Measurements from ENCODE around the gene CHCHD3. TPM values are rescaled to one million over a fixed set of nuclear protein-coding genes. Genes with fewer than 3 reads are reported as not detected.

The CHCHD3 gene
- polyA plus RNA-seq, 5 donors: 50.0 to 61.4 (median 50.9) TPM

GRCh38 chr7:132819648-132820047 lies 262.2 kb downstream of the CHCHD3 start:
- no peak for DNase-seq

- no peak for DNase-seq
Observed at GRCh38 chr7:132817949-132818348, 263.9 kb downstream of the CHCHD3 start.

- DNase-seq: no peak
Observed at GRCh38 chr7:132815696-132816311, 266.1 kb downstream of the CHCHD3 start.

- no peak for DNase-seq
Observed at GRCh38 chr7:132815130-132815529, 266.8 kb downstream of the CHCHD3 start.

GRCh38 chr7:132810561-132810960 lies 271.3 kb downstream of the CHCHD3 start:
- DNase-seq: no peak

- DNase-seq: no peak
Observed at GRCh38 chr7:132806834-132807233, 275.1 kb downstream of the CHCHD3 start.

GRCh38 chr7:132805766-132806165 lies 276.1 kb downstream of the CHCHD3 start:
- no peak for DNase-seq

GRCh38 chr7:132804849-132805485 lies 276.9 kb downstream of the CHCHD3 start:
- DNase-seq: no peak

- DNase-seq: no peak
Observed at GRCh38 chr7:132800522-132800921, 281.4 kb downstream of the CHCHD3 start.

- DNase-seq: no peak
Observed at GRCh38 chr7:132799081-132799413, 282.8 kb downstream of the CHCHD3 start.

- DNase-seq: no peak
Observed at GRCh38 chr7:132797152-132797551, 284.7 kb downstream of the CHCHD3 start.

GRCh38 chr7:132793474-132793873 lies 288.4 kb downstream of the CHCHD3 start:
- no peak for DNase-seq

GRCh38 chr7:132791036-132791435 lies 290.9 kb downstream of the CHCHD3 start:
- no peak for DNase-seq

GRCh38 chr7:132790104-132790503 lies 291.8 kb downstream of the CHCHD3 start:
- no peak for DNase-seq

GRCh38 chr7:132789281-132789680 lies 292.6 kb downstream of the CHCHD3 start:
- DNase-seq: no peak

- no peak for DNase-seq
Observed at GRCh38 chr7:132785870-132786269, 296.0 kb downstream of the CHCHD3 start.

- no peak for DNase-seq
Observed at GRCh38 chr7:132784406-132784805, 297.5 kb downstream of the CHCHD3 start.

- no peak for DNase-seq
Observed at GRCh38 chr7:132783824-132784223, 298.1 kb downstream of the CHCHD3 start.

- DNase-seq: no peak
Observed at GRCh38 chr7:132782777-132783640, 298.9 kb downstream of the CHCHD3 start.

GRCh38 chr7:132780822-132781221 lies 301.1 kb downstream of the CHCHD3 start:
- DNase-seq: no peak

GRCh38 chr7:132779164-132779563 lies 302.7 kb downstream of the CHCHD3 start:
- no peak for DNase-seq

GRCh38 chr7:132778761-132779160 lies 303.1 kb downstream of the CHCHD3 start:
- no peak for DNase-seq

GRCh38 chr7:132777956-132778355 lies 303.9 kb downstream of the CHCHD3 start:
- DNase-seq: no peak

Measured in right lung (tissue), 5 donors.